Right lung (tissue), 10 donors: ENCODE measurements around the gene DOK7. TPM values are rescaled to one million over a fixed set of nuclear protein-coding genes. Genes with fewer than 3 reads are reported as not detected.
A peak's percentile ranks its signal among the peaks of the same experiment; 100 is the strongest.

ENCODE experiments used
- DNase-seq, 2 donors: peaks; one replicate each; pipeline ENCODE4 v3.0.0-alpha.2; 2013
- long read RNA-seq, 8 donors: transcript quantifications; one replicate each; lab custom pipeline, GENCODE V29; 2026
- polyA plus RNA-seq, 5 donors: library from polyadenylated mRNA; unstranded; fragments of 120-200 nt; gene quantifications; one replicate each; pipeline versions ENCODE4 v1.2.1 to v1.2.3, GENCODE V29; 2013; ENCODE audit warnings: inconsistent platforms in 1 of 5, low replicate concordance in 1 of 5; ENCODE audit not compliant: insufficient read length in 5 of 5, insufficient read depth in 1 of 5

DOK7 gene, protein sequence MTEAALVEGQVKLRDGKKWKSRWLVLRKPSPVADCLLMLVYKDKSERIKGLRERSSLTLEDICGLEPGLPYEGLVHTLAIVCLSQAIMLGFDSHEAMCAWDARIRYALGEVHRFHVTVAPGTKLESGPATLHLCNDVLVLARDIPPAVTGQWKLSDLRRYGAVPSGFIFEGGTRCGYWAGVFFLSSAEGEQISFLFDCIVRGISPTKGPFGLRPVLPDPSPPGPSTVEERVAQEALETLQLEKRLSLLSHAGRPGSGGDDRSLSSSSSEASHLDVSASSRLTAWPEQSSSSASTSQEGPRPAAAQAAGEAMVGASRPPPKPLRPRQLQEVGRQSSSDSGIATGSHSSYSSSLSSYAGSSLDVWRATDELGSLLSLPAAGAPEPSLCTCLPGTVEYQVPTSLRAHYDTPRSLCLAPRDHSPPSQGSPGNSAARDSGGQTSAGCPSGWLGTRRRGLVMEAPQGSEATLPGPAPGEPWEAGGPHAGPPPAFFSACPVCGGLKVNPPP
- polyA plus RNA-seq, result 1 to 10 TPM in 2 of 5 donors, under 1 TPM in 3; 0.31 to 2.2 (median 0.59) TPM
- long read RNA-seq, donor 1, partial matches to known transcripts, result 0 of 1 reads
- long read RNA-seq, donor 1, other reads (novel, unspliced or antisense), result 0 of 1 reads
- long read RNA-seq, donor 2, result 0 reads
- long read RNA-seq, donor 3, partial matches to known transcripts, result 0 of 1 reads
- long read RNA-seq, donor 3, other reads (novel, unspliced or antisense), result 0 of 1 reads
- long read RNA-seq, donor 4, result 0 reads
- long read RNA-seq, donor 5, result 0 reads
- long read RNA-seq, donor 6, partial matches to known transcripts, result 0 of 2 reads
- long read RNA-seq, donor 6, other reads (novel, unspliced or antisense), result 0 of 2 reads
- long read RNA-seq, donor 7, partial matches to known transcripts, result 0 of 3 reads
- long read RNA-seq, donor 7, other reads (novel, unspliced or antisense), result 0 of 3 reads
- long read RNA-seq, donor 8, partial matches to known transcripts, result 0 of 1 reads
- long read RNA-seq, donor 8, other reads (novel, unspliced or antisense), result 0 of 1 reads

DNA sequence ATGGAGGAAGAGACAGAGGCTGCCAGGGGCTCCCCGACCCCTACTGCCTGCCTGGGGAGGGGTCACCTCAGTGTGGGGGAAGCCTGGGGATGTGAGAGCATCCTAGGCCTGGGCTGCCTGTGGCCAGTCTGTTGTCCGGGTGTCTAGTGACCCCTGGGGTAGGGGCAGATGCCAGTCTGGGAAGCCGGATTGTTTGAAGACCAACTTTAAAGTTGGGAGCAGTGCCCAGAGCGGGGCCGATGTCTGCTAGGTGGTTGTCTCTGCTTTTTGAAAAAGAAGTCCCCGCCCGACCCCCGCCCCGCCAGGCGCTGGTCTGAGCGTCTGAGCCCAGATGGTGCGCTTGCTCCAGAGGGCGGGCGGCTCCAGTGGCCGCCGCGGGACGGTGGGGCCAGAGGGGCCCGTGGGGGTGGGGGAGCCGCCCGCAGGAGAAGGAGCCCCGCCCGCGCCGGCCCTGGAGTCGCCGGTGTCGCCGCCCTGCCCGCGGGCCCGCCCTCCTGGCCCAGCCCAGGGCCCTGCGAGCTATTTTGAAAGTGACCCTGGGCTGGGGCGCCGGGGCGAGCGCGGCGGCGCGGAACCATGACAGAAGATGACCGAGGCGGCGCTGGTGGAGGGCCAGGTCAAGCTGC is at the start of gene DOK7:
Gene DOK7 (plus strand): TSS at position 517 of the 626 bp plus-strand sequence. CDS start 70 bp downstream, at position 587.
- no peak for DNase-seq

DNA sequence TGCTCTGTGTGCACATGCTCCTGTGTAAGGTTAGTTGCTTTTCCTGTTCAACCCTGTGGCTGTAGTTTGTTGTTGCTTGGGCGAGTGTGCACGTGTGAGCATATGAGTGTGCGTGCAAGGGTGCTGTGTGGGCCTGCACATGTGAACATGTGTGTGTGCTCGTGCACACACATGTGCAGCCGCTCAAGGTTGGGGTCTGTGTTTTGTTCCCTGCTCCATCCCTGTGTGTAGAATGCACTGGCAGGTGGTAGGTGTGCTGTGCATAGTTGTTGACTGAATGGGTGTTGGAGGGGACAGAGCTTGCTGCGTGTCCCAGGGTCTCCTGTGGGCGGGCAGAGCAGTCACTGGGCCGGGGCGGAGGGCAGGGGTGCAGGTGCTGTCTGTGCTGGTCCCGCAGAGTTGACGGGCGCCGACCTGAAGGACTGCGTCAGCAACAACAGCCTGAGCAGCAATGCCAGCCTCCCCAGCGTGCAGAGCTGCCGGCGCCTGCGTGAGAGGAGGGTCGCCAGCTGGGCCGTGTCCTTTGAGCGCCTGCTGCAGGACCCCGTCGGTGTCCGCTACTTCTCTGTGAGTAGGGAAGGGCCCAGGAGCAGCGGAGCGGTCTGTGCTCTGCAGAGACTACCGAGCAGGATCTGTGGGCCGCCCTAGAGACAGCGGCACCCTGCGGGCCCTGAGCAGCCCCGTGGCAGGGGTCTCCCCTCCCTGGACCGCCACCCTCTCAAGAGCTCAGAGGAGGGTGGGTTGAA is 49.3 kb upstream of the DOK7 start:
- peak; percentile 31 to 42 for DNase-seq

DNA sequence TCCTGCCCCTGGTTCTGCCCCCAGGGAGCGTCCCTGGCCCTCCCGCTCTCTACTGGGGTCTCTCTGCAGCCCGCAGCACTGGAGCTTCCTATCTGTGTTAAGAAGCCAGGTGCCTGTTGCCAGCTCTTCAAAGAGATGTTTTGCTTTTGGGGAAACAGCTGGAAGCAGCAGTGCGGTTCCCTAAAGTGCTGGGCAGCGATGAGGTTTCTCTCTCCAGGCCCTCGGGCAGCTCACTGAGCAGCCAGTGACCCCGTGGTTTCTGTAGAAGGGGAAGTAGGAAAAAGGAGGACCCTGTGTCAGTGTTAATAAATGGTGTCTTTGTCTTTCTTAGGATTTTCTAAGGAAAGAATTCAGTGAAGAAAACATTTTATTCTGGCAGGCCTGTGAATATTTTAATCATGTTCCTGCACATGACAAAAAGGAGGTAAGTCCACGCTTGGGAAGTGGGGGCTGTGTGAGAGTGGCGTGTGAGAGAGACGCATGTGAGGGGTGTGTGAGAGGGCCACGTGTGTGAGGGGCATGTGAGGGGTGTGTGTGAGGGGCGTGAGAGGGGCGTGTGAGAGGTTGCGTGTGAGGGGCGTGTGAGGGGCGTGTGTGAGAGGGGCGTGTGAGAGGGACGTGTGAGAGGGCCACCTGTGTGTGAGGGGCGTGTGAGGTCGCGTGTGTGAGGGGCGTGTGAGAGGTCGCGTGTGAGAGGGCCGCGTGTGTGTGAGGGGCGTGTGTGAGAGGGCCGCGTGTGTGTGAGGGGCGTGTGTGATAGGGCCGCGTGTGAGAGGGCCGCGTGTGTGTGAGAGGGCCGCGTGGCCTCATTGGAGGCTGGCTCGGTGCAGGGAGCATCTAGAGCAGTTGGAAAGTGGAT is 48.5 kb upstream of the DOK7 start:
- no peak for DNase-seq

DNA sequence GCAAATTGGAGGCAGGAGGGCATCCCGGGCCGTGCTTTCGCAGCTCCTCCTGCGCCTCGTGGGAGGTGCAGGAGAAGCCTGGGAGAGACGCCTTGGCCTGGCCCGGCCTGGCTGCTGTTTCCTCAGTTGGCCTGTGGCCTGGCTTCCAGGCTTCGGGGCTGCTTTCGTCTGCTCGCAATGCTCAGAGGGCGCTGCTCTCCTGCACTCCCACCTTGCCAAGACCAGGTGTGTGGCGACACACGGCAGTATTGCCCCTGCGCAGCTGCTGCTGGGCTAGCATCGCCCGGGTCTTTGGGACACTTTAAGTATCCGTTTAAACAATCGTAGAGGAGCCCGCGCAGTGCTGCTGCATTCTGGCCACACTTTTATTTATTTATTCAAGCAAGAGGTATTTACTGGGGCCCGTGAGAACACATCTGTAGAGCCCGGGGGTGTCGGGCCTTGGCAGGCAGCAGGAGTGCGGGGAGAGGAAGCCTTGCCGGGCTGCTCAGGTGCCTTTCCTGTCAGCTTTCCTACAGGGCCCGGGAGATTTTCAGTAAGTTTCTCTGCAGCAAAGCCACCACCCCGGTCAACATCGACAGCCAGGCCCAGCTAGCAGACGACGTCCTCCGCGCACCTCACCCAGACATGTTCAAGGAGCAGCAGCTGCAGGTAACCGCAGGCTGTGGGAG is 47.5 kb upstream of the DOK7 start:
- no peak for DNase-seq

DNA sequence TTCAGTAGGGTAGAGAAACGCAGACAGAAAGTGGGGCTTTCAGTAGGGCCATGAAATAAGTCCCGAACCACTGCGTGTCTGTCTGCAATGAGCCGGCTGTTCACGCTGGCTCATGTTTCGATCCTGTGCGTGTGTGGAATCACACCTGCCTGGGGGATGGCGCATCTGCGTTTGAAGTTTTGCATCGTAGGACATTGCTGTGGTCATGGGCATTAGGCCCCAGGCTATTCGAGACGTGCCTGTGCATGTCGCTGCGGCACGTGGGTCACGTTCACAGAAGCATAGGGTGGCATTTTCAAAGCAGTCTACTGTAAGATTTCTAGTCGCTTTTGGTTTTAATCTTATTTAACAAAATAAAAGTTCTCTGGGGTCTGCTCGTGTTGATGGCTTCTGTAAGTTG is 46.8 kb upstream of the DOK7 start:
- no peak for DNase-seq

DNA sequence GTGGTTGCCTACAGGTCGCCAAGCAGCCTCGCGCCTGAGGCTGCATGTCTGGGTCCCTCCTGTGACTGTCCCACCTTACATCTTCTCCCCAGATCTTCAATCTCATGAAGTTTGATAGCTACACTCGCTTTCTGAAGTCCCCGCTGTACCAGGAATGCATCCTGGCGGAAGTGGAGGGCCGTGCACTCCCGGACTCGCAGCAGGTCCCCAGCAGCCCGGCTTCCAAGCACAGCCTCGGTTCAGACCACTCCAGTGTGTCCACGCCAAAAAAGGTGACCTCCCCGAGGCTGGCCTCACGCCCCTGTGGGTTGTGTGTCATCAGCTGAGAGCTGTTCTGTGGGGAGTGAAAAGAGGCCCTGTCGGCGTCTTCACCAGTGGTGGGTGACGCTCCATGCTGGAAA is 46.3 kb upstream of the DOK7 start:
- DNase-seq, result no peak

DNA sequence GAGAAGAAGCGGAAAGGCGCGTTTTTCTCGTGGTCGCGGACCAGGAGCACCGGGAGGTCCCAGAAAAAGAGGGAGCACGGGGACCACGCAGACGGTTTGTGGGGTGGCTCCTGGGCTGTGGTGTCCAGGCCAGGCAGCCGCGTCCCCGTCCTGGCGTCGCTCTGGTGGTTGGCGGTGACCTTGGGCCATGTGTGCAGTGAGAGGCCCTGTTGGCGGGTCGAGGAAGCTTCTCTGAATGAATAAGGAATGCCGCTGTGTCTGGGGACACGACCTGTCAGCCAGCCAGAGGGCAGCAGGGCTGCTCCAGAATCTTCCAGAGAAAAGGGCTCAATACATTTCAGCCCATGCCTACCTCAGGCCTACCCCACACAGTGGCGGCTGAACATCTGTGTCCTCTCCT is 45.7 kb upstream of the DOK7 start:
- DNase-seq, result no peak

DNA sequence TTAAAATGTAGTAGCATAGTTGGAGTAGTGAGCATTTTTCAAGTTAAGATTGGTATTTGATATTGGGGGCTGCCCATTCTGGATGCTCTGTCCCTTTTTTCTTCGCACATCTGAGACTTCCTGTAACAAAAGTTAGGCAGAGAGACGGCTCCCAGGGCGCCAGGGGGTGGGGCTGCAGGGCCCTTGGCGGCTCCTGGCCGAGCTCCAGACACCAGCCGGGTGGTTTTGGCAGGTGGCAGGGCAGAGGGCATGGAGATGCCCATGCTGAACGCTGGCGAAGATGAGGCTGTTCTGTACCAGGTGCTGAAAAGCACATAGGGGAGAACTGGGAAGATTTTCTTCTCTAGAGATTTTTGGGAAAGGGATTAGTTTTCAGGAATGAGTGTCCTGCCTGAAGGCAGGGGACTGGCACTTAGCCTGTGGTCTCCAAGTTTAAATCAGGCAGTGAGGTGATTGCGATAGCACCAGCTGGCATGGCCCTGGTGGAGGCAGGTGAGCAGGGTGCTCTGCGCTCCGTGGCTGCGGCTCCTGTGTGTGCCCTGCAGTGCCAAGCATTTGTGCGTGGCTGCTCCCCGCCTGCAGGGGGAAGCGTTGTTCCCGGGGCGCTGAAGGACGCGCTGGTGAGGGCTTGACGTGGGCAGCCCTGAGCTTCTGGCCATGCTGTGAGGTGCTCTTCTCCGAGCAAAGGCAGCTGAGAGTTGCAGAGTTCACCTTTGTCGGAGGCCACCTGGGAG is 44.9 kb upstream of the DOK7 start:
- DNase-seq, result no peak

DNA sequence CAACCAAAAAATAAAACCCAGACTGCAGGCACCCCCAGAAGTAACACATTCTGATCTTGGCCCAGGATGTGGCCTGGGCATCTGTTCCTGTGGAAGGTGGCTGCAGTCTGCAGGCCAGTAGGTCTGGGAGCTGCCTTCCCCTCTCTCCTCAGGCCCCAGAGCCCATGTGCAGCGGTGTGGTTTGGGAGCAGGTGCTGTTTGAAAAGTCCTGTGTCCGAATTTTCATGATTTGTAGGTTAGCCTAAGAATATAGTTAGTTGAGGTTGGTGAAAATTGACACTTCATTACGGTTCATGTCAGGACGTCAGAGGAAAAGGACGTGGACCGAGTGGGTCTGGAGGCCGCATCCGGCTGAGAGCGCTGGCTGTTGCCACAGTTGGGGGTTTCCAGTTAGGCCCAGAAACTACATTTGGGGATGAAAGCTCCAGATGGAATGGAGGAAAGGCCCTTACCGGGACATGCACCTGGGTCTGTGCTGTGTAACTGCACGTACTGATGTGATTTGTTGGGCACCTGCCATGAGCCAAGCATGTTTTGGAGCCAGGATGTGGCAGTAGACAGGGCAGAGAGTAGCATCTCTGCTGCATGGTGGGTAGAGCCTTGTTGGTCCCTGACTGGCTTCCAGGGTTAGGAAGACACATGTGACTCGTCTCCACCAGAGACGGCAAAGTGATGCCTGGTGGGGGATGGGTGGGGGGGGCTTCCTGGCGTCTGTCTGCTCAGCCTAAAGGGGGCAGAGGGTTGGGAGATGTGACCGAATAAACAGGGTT is 43.1 kb upstream of the DOK7 start:
- DNase-seq, result no peak

DNA sequence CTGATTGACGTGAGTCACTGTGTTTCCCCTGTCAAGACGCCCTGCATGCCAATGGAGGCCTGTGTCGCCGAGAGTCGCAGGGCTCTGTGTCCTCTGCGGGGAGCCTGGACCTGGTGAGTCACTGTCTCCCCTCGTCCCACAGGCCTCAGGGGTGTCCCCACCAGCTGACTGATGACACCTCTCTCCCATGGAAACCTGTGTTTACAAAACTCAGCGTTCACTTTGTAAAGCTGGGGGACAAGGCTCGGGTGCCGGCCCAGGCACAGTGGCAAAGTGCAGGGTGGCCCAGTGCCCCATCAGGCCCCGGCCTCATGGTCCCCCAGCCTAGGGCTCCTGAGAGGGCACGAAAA is 42.5 kb upstream of the DOK7 start:
- no peak for DNase-seq

DNA sequence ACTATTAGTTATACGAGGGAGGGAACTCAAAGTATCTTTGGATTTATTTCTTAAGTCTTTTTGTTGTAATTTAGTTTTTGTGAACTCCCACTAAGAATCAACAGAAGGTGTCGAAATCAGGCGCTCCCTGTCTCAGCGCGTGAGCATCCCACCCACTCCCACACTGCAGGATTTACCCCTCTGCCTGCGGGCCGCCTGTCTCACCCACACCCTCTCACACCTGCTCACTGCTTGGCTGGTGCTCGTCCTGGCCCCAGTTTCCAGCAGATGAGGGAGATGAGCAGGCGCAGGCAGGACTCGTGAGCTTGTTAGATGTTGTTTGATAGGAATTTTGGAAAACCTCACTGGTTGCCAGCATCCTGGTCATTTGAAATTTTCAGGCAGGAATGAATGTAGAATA is 42.1 kb upstream of the DOK7 start:
- DNase-seq, result no peak

DNA sequence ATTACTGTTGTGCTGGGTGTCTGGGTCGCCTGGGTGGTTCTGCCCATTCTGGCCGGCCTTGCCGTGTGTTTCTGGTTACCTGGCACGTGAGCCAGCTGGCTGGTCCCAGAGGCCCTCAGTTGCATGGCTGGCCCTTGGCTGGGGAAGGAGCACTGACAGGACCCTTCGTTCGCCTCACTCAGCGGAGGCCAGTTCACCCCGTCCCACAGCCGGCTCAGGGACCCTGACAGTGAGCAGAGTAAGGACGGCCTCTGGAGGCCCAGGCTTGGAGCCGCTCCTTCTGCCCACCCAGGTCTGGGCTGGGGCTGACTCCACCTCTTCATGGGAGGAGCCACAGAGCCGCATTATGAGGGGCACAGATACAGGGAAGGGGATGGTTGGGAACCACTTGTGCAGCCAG is 41.6 kb upstream of the DOK7 start:
- DNase-seq, result no peak

DNA sequence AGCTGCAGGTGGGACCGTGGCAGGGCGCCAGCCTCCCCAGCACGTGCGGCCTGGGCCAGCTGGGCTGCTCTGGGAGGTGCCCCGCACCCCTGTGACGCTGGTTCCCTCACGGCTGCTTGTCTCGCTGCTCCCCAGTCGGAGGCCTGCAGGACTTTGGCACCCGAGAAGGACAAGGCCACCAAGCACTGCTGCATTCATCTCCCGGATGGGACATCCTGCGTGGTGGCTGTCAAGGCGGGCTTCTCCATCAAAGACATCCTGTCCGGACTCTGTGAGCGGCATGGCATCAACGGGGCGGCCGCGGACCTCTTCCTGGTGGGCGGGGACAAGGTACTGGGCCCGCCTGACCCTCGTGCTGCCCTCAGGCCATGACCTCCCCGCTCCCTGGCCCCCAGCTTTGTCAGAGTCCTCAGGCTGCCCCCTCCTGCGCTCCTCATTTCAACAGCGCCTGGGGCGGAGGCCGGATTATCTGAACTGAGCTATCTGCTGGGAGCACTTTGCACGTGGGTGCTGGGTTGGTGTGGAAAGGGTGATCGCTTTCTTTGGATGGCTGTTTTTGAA is 40.8 kb upstream of the DOK7 start:
- no peak for DNase-seq

DNA sequence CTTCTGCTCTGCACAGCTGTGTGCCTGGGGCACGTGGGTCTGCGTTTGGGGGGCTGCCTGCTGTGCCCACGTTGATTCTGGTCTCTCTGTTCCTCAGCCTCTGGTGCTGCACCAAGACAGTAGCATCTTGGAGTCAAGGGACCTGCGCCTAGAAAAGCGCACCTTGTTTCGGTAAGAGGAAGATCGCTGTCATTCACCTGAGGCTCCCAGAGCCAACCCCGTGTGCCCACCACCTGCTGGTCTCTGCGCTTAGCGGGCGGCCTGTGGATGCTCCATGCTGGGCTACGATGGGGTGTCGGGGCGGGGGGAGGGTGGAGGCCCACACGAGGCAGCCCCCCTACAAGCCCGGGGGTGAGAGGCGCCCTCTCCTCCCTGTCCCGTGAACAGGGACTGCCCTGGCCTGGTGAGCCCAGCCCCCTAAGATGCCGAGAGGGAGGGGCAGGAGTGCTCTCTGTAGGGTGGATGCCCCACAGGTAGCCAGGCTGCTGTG is 40.3 kb upstream of the DOK7 start:
- DNase-seq, result no peak

DNA sequence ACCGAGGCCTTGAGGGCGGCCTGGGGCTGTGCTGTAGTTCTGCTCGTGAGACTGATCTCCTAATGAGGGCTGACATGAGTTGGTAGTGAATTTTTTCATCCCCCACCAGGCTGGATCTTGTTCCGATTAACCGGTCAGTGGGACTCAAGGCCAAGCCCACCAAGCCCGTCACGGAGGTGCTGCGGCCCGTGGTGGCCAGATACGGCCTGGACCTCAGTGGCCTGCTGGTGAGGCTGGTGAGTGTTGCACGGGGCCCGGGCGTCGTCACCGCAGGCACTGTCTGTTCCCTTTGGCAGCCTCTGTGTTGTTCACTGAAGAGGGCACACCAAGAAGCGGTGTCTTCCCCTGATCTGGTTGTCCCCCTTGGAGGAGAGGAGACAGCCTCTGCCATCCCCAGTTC is 39.7 kb upstream of the DOK7 start:
- DNase-seq, result no peak

DNA sequence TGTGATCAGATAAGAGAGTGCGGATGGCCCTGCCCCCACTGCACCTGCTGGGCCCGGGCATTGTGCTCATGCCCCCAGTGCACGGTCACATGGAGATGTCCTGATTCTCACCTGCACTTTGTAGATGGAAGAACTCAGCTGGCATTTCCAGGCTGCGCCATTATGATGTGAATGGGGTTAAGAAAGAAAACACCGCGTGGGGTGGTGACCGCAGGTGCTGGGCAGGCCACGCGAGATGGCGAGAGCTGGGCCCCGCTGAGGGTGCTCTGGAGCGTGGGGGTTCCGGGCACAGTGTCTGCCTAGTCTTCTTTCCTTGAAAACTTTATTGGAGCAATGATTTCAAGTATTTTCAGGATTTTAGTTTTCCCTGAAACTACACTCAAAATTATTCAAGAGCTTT is 39.2 kb upstream of the DOK7 start:
- DNase-seq, result no peak

DNA sequence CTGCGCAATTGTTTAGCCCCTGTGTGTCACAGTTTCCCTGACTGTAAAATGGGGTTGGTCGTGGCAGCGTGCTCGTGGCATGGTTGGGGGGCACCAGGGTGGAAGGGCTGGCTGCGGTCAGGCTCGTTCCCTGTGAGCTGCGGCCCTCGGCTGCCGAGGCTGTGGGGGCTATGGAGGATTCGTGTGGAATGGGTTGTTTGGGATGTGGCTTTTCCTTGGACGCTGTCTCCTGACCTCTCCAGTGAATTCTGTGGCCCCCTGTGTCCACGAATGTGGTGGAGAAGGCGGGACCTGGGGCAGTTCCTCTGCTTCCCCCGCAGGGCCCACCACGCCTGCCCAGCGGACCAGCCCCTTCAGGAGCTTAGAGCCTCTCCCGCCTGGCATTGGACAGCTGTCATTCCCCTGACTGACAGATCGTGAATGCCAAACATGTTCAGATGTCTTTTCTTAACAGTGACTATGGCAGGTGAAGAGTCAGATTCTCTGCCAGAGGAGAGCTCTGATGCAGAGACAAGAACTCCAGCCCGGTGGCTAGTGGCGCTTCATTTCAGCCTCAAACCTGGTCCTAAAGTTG is 38.5 kb upstream of the DOK7 start:
- no peak for DNase-seq
